ENCODE results near the gene C3orf18.

C3orf18 gene

GRCh38 chr3:50567386-50568167, at the start of gene C3orf18:
Gene C3orf18, minus strand, starts transcription at chr3:50567747. Its CDS starts 2,048 bp downstream, at chr3:50565699.
- FAIRE-seq (no peak), DNase-seq (ENCODE audit: low spot score) (peak; percentile 96)

GRCh38 chr3:50616770-50617095, 49.2 kb upstream of the C3orf18 start:
- DNase-seq (ENCODE audit: low spot score): peak; percentile 97
- no peak for FAIRE-seq

- FAIRE-seq (peak; percentile 44), DNase-seq (ENCODE audit: low spot score) (peak; percentile 92)
Measured at GRCh38 chr3:50616003-50616769, 48.6 kb upstream of the C3orf18 start.

GRCh38 chr3:50615190-50615589, 47.6 kb upstream of the C3orf18 start:
- DNase-seq (ENCODE audit: low spot score): no peak
- FAIRE-seq: no peak

- DNase-seq (ENCODE audit: low spot score): no peak
- no peak for FAIRE-seq
Measured at GRCh38 chr3:50612970-50613846, 45.7 kb upstream of the C3orf18 start.

GRCh38 chr3:50612234-50612882, 44.8 kb upstream of the C3orf18 start:
- FAIRE-seq (no peak), DNase-seq (ENCODE audit: low spot score) (no peak)

- DNase-seq (ENCODE audit: low spot score) (peak; percentile 92), FAIRE-seq (peak; percentile 13)
Measured at GRCh38 chr3:50611464-50612233, 44.1 kb upstream of the C3orf18 start, which contains the start of gene CISH. Gene CISH, minus strand, starts transcription at chr3:50611774. Its CDS starts 124 bp downstream, at chr3:50611650.

- no peak for DNase-seq (ENCODE audit: low spot score)
- FAIRE-seq: no peak
Measured at GRCh38 chr3:50610992-50611463, 43.5 kb upstream of the C3orf18 start.

GRCh38 chr3:50610181-50610971, 42.8 kb upstream of the C3orf18 start:
- DNase-seq (ENCODE audit: low spot score): no peak
- FAIRE-seq: no peak

GRCh38 chr3:50609763-50610085, 42.2 kb upstream of the C3orf18 start:
- FAIRE-seq: no peak

GRCh38 chr3:50609071-50609762, 41.7 kb upstream of the C3orf18 start:
- no peak for DNase-seq (ENCODE audit: low spot score)
- FAIRE-seq: no peak

More at GRCh38 chr3:50609763-50610085, 42.2 kb upstream of the C3orf18 start:
- DNase-seq (ENCODE audit: low spot score): no peak

GRCh38 chr3:50608278-50608677, 40.7 kb upstream of the C3orf18 start:
- FAIRE-seq (no peak), DNase-seq (ENCODE audit: low spot score) (no peak)

- no peak for FAIRE-seq
- no peak for DNase-seq (ENCODE audit: low spot score)
Measured at GRCh38 chr3:50607271-50608091, 39.9 kb upstream of the C3orf18 start.

- no peak for FAIRE-seq
- DNase-seq (ENCODE audit: low spot score): no peak
Measured at GRCh38 chr3:50606596-50606995, 39.0 kb upstream of the C3orf18 start.

- no peak for FAIRE-seq
- DNase-seq (ENCODE audit: low spot score): no peak
Measured at GRCh38 chr3:50605901-50606326, 38.4 kb upstream of the C3orf18 start.

- DNase-seq (ENCODE audit: low spot score) (no peak), FAIRE-seq (no peak)
Measured at GRCh38 chr3:50604628-50605588, 37.4 kb upstream of the C3orf18 start.

- no peak for FAIRE-seq
- DNase-seq (ENCODE audit: low spot score): no peak
Measured at GRCh38 chr3:50604110-50604621, 36.6 kb upstream of the C3orf18 start.
